Neural progenitor cell (in vitro differentiated cells): ENCODE data around the gene ACP7. TPM values are rescaled to one million over a fixed set of nuclear protein-coding genes. Genes with fewer than 3 reads are reported as not detected.
"Not testable (repeated sequence)": the region's sequence is repeated elsewhere in the genome, so short reads cannot be mapped to it uniquely, and the experiment has no call there.

Experiments
- DNase-seq: peaks from one replicate; pipeline ENCODE4 v3.0.0-alpha.2; 2016; ENCODE audit warnings: low spot score
- H2AFZ ChIP-seq: fragments of 200-600 bp; sonication (generic); replicated peaks from 2 replicates; pipeline ENCODE4 v1.6.1; 2016; ENCODE audit warnings: antibody characterized with exemption
- H3F3A ChIP-seq: fragments of 200-600 bp; sonication (generic); 2 replicates; pipeline ENCODE4 v1.6.1; 2016; ENCODE audit warnings: antibody characterized with exemption, low read depth
- H3K27ac ChIP-seq: fragments of 200-600 bp; sonication (generic); 2 replicates; pipeline ENCODE4 v1.5.1; 2016; ENCODE audit warnings: mild to moderate bottlenecking
- H3K27me3 ChIP-seq: fragments of 200-600 bp; sonication (generic); 2 replicates; pipeline ENCODE4 v1.6.1; 2016; ENCODE audit warnings: mild to moderate bottlenecking, moderate library complexity
- H3K36me3 ChIP-seq: fragments of 200-600 bp; sonication (generic); 2 replicates; pipeline ENCODE4 v1.5.1; 2016
- H3K4me1 ChIP-seq: fragments of 200-600 bp; sonication (generic); 2 replicates; pipeline ENCODE4 v1.6.1; 2016; ENCODE audit warnings: mixed run types
- H3K4me2 ChIP-seq: fragments of 200-600 bp; sonication (generic); 2 replicates; pipeline ENCODE4 v1.6.1; 2016
- H3K4me3 ChIP-seq: fragments of 200-600 bp; sonication (generic); 2 replicates; pipeline ENCODE4 v1.5.1; 2016
- H3K79me2 ChIP-seq: fragments of 200-600 bp; sonication (generic); 2 replicates; pipeline ENCODE4 v1.6.1; 2016; ENCODE audit warnings: low read depth
- H3K9ac ChIP-seq: fragments of 200-600 bp; sonication (generic); 2 replicates; pipeline ENCODE4 v1.6.1; 2016
- H3K9me3 ChIP-seq: fragments of 200-600 bp; sonication (generic); 2 replicates; pipeline ENCODE4 v1.5.1; 2016; ENCODE audit warnings: low read depth
- H4K20me1 ChIP-seq: fragments of 200-600 bp; sonication (generic); 2 replicates; pipeline ENCODE4 v1.6.1; 2016; ENCODE audit warnings: low read depth
- H3K27ac Mint-ChIP-seq: 3 replicates; pipeline ENCODE4 v1.8.0; 2021; ENCODE audit warnings: mixed read lengths
- H3K27me3 Mint-ChIP-seq: 2 replicates; pipeline ENCODE4 v1.8.0; 2022; ENCODE audit warnings: low read depth, mild to moderate bottlenecking, inconsistent platforms, moderate library complexity, mixed read lengths; ENCODE audit not compliant: insufficient read depth
- H3K36me3 Mint-ChIP-seq: 3 replicates; pipeline ENCODE4 v1.8.0; 2021; ENCODE audit warnings: mixed read lengths
- H3K4me1 Mint-ChIP-seq: 3 replicates; pipeline ENCODE4 v1.8.0; 2021; ENCODE audit warnings: mixed read lengths
- H3K4me3 Mint-ChIP-seq: 3 replicates; pipeline ENCODE4 v1.8.0; 2021; ENCODE audit warnings: mild to moderate bottlenecking, moderate library complexity, mixed read lengths
- H3K9me3 Mint-ChIP-seq: 3 replicates; pipeline ENCODE4 v1.8.0; 2020; ENCODE audit warnings: mixed read lengths
- CTCF ChIP-seq: fragments of 200-600 bp; sonication (generic); IDR thresholded peaks from 2 replicates; pipeline ENCODE4 v1.5.1; 2017; ENCODE audit warnings: antibody characterized with exemption, mild to moderate bottlenecking
- EZH2 ChIP-seq: fragments of 200-600 bp; sonication (generic); IDR thresholded peaks from 2 replicates; pipeline ENCODE4 v1.6.1; 2017; ENCODE audit warnings: antibody characterized with exemption, mild to moderate bottlenecking, moderate library complexity
- EZH2phosphoT487 ChIP-seq: fragments of 200-600 bp; sonication (generic); IDR thresholded peaks from 2 replicates; pipeline ENCODE4 v1.6.1; 2017; ENCODE audit warnings: antibody characterized with exemption
- total RNA-seq: library from RNA; depleted of rRNA; stranded (reverse); fragments of >200 nt; gene quantifications from 2 replicates; pipeline ENCODE4 v1.2.3, GENCODE V29; 2015; ENCODE audit warnings: low replicate concordance

The ACP7 gene
- total RNA-seq, 1 donor from 2014 or later = not detected

GRCh38 chr19:39141929-39142328 is 57.8 kb downstream of the ACP7 start:
- H3K4me1 Mint-ChIP-seq = peaks cover 50% of the 10 kb centered on the region
- no peak for DNase-seq
- Histone ChIP-seq H3K4me3 (no peak overlapping the region), H3K27ac (no peak overlapping the region), H3K9me3 (no peaks in the 10 kb centered on the region), H2AFZ (no peak overlapping the region), H3K79me2 (peaks cover 96% of the 10 kb centered on the region), H3K4me1 (peaks cover 57% of the 10 kb centered on the region), H3K4me2 (no peak overlapping the region), H3K36me3 (no peaks in the 10 kb centered on the region), H4K20me1 (peaks cover 96% of the 10 kb centered on the region), H3K27me3 (no peaks in the 10 kb centered on the region), H3K9ac (no peak overlapping the region), H3F3A (peaks cover 33% of the 10 kb centered on the region)
- H3K36me3 Mint-ChIP-seq = no peaks in the 10 kb centered on the region
- TF ChIP-seq EZH2 (no peak), EZH2phosphoT487 (no peak), CTCF (no peak)
- no peaks in the 10 kb centered on the region for H3K9me3 Mint-ChIP-seq
- H3K27ac Mint-ChIP-seq = no peak overlapping the region
- H3K27me3 Mint-ChIP-seq = no peaks in the 10 kb centered on the region
- H3K4me3 Mint-ChIP-seq = no peak overlapping the region

- Mint-ChIP-seq H3K36me3 (peaks cover 2% of the 10 kb centered on the region), H3K27ac (no peak overlapping the region), H3K9me3 (no peaks in the 10 kb centered on the region), H3K4me3 (no peak overlapping the region), H3K4me1 (peaks cover 49% of the 10 kb centered on the region), H3K27me3 (peaks cover 2% of the 10 kb centered on the region)
- Histone ChIP-seq H2AFZ (no peak overlapping the region), H3K27ac (no peak overlapping the region), H3K4me3 (no peak overlapping the region), H3K36me3 (no peaks in the 10 kb centered on the region), H4K20me1 (peaks cover 94% of the 10 kb centered on the region), H3K9ac (no peak overlapping the region), H3F3A (peaks cover 33% of the 10 kb centered on the region), H3K9me3 (no peaks in the 10 kb centered on the region), H3K4me1 (peaks cover 60% of the 10 kb centered on the region), H3K79me2 (peaks cover 96% of the 10 kb centered on the region), H3K4me2 (no peak overlapping the region), H3K27me3 (no peaks in the 10 kb centered on the region)
- no peak for TF ChIP-seq CTCF
- no peak for TF ChIP-seq EZH2phosphoT487
- no peak for TF ChIP-seq EZH2
- no peak for DNase-seq
These were observed 58.5 kb downstream of the ACP7 start for GRCh38 chr19:39142630-39143029.

- Histone ChIP-seq H3K4me2 (peak overlapping the region; percentile 70), H3F3A (peaks cover 27% of the 10 kb centered on the region), H3K79me2 (peaks cover 96% of the 10 kb centered on the region), H3K27ac (peak overlapping the region; percentile 52), H4K20me1 (peaks cover 83% of the 10 kb centered on the region), H3K4me1 (peaks cover 50% of the 10 kb centered on the region)
- H3K9me3 Mint-ChIP-seq, H2AFZ ChIP-seq, H3K27me3 Mint-ChIP-seq, H3K9ac ChIP-seq, H3K27me3 ChIP-seq, H3K36me3 Mint-ChIP-seq, H3K9me3 ChIP-seq, H3K27ac Mint-ChIP-seq, H3K36me3 ChIP-seq, DNase-seq, H3K4me3 ChIP-seq: not testable (repeated sequence)
- Mint-ChIP-seq H3K4me3 (peak overlapping the region; percentile 15), H3K4me1 (peaks cover 49% of the 10 kb centered on the region)
These were observed 59.7 kb downstream of the ACP7 start for GRCh38 chr19:39143757-39144289.

GRCh38 chr19:39144290-39145071 is 60.3 kb downstream of the ACP7 start:
- Histone ChIP-seq H3K27ac (peak overlapping the region; percentile 52), H2AFZ (no peak overlapping the region), H3K4me2 (peak overlapping the region; percentile 70), H3K36me3 (peaks cover 5% of the 10 kb centered on the region), H3K9me3 (no peaks in the 10 kb centered on the region), H3K79me2 (peaks cover 96% of the 10 kb centered on the region), H3K4me3 (peak overlapping the region; percentile 25), H3K27me3 (no peaks in the 10 kb centered on the region), H3K4me1 (peaks cover 44% of the 10 kb centered on the region), H4K20me1 (peaks cover 77% of the 10 kb centered on the region), H3K9ac (no peak overlapping the region), H3F3A (peaks cover 22% of the 10 kb centered on the region)
- TF ChIP-seq EZH2 (no peak), CTCF (no peak)
- peaks cover 5% of the 10 kb centered on the region for H3K27me3 Mint-ChIP-seq
- H3K9me3 Mint-ChIP-seq = peaks cover 2% of the 10 kb centered on the region
- peaks cover 9% of the 10 kb centered on the region for H3K36me3 Mint-ChIP-seq
- H3K4me3 Mint-ChIP-seq = peak overlapping the region; percentile 15
- peaks cover 44% of the 10 kb centered on the region for H3K4me1 Mint-ChIP-seq
- H3K27ac Mint-ChIP-seq = peak overlapping the region; percentile 78
- DNase-seq = peak; percentile 62
